ENCODE measurements around the gene SNED1.

SNED1 gene

DNA sequence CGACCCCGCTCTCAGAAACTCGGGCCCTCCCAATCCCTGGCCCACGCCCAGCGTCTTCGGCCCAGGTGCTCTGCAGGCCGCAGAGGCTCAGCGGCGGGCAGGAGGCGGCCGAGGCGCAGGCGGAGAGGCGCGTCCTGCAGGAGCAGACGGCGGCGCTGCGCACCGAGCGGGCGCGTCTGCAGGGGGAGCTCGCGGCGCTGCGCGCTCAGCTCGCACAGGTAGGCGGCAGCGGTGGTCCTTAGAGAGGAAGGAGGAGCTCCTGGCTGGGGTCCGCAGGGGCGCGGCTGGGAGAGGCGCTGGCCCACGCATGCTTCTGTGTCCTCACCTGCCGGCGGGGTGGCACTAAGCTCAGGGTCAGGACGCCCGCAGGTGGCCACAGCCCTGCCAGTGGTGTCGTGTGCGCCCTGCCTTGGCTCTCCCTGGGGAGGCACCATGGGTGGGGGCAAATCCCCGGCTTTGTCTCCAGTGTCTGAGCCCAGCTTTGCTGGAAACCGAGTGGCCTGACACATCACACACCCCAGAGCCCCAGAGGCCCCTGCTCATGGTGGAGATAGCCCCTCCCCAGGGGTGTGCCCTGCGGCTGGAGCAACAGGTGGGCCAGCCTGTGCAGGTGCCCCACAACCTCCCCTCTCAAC is 14.9 kb upstream of the SNED1 start:
- Histone ChIP-seq H3K4me3 (ENCODE audit: low read depth, low read length) (no peak overlapping the region), H3K36me3 (no peaks in the 10 kb centered on the region), H3K9me3 (peaks cover 7% of the 10 kb centered on the region), H3K27me3 (no peaks in the 10 kb centered on the region), H3K4me1 (no peaks in the 10 kb centered on the region)
- peak; percentile 65 for DNase-seq
- TF ChIP-seq, protein P1, sequence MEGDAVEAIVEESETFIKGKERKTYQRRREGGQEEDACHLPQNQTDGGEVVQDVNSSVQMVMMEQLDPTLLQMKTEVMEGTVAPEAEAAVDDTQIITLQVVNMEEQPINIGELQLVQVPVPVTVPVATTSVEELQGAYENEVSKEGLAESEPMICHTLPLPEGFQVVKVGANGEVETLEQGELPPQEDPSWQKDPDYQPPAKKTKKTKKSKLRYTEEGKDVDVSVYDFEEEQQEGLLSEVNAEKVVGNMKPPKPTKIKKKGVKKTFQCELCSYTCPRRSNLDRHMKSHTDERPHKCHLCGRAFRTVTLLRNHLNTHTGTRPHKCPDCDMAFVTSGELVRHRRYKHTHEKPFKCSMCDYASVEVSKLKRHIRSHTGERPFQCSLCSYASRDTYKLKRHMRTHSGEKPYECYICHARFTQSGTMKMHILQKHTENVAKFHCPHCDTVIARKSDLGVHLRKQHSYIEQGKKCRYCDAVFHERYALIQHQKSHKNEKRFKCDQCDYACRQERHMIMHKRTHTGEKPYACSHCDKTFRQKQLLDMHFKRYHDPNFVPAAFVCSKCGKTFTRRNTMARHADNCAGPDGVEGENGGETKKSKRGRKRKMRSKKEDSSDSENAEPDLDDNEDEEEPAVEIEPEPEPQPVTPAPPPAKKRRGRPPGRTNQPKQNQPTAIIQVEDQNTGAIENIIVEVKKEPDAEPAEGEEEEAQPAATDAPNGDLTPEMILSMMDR (IDR thresholded peaks at IDR 0.05; ENCODE audit: low read depth, low read length), result peak; percentile 50

DNA sequence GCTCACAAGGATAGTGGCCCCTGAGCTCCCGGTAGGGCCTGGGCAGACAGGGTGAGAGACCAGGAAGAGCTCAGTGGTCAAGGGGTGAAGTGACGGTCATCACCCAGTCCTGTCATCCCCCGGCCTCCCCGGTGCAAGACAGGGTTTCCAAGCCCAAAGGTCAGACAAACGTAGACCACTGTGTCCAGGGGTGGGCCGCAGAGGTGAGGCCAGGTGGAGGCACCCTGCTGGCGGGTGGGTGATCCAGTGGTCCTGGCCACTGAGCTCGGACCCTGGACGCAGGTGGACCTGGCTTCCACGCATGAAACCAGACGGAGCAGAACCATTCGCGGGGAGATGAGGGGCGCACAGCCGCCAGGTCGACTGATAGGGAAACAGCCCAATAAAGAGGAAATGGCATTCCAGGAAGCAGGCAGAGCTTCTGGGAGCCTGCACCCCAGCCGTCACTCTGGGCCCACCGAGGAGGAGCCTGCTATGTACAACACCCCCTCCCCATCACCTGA is 14.4 kb upstream of the SNED1 start:
- peaks cover 7% of the 10 kb centered on the region for H3K9me3 ChIP-seq
- H3K36me3 ChIP-seq, result no peaks in the 10 kb centered on the region
- peak; percentile 12 for DNase-seq
- no peaks in the 10 kb centered on the region for H3K4me1 ChIP-seq
- no peak overlapping the region for H3K4me3 ChIP-seq (ENCODE audit: low read depth, low read length)
- TF ChIP-seq, protein P1 (IDR thresholded peaks at IDR 0.05; ENCODE audit: low read depth, low read length), result no peak
- no peaks in the 10 kb centered on the region for H3K27me3 ChIP-seq

DNA sequence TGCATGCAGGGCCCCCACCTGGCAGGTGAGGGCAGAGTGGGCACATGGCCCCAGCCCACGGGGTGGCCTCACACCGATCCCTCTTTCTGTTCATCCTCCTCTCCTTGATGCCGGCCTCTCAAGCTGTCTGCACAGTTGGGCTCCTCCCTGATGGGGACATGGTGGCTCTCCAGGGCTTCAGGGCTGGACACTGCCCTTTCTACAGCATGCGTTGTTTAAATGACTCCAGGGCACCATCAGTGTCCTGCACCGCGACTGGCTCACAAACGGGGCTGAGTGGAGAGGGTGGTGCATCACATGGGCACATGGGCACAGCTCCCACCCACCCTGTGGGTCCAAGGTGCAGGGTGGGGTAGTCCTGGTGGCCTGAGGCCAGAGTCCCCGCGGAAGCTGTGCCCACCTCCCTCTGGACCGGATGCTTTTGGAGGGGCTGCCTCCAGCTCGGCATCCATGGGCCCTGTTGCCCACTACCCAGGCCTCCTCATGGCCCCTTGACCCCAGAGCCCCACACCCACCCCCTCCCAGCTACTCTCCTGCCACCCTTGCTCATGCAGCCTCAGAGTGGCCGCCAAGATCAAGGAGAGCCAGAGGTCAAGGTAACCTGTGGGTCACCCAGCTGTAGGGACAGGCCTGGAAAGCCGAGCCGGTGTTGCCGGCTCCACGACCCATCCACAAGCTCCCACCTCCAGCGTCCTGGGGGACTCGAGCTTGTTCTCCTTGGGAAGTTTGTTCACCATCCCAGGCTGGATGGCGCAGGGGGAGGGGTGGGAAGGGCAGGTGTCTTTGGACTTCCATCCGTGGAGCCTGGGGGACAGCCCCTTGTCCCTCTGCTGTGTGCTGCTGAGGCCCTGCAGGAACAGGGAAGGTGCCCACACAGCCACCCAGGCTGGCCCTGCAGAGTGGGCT is 12.3 kb upstream of the SNED1 start:
- peaks cover 7% of the 10 kb centered on the region for H3K9me3 ChIP-seq
- H3K4me3 ChIP-seq (ENCODE audit: low read depth, low read length), result no peak overlapping the region
- TF ChIP-seq, protein P1 (IDR thresholded peaks at IDR 0.05; ENCODE audit: low read depth, low read length), result no peak
- H3K27me3 ChIP-seq, result no peaks in the 10 kb centered on the region
- H3K36me3 ChIP-seq, result no peaks in the 10 kb centered on the region
- peak; percentile 6 for DNase-seq
- no peaks in the 10 kb centered on the region; the same call in 1 of the 2 replicates for H3K4me1 ChIP-seq

DNA sequence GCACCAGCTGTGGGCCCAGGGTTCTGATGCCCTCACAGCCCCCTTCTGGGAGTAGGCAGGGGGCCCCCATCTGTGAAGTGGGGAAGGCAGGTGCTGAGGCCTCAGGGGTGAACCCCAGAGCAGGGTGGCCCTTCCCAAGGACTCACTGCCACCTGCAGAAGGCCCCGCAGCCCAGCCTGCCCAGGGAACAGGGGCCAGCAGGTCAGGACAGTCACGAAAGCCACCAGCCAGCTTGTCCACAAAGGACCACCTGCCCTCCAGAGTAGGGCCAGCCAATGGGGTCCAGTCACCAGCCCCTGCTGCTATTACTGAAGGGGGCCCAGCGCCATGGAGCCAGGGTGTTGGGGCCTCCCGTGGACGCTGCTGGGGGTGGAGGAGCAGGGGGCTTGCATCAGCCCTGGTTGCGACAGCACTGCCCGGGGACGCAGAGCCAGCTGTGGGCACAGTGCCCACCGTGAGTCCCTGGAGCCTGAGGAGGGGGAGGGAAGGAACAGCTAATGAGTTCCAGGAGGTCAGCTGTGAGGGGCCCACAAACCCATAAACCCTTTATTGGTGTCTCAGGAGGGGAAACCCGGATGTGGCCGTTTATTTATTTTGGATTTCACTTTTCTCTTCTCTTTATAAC is 11.5 kb upstream of the SNED1 start:
- Histone ChIP-seq H3K36me3 (no peaks in the 10 kb centered on the region), H3K27me3 (no peaks in the 10 kb centered on the region), H3K4me1 (peaks cover 7% of the 10 kb centered on the region), H3K9me3 (peaks cover 7% of the 10 kb centered on the region), H3K4me3 (ENCODE audit: low read depth, low read length) (no peak overlapping the region)
- TF ChIP-seq, protein P1 (IDR thresholded peaks at IDR 0.05; ENCODE audit: low read depth, low read length), result no peak
- peak; percentile 11 for DNase-seq

DNA sequence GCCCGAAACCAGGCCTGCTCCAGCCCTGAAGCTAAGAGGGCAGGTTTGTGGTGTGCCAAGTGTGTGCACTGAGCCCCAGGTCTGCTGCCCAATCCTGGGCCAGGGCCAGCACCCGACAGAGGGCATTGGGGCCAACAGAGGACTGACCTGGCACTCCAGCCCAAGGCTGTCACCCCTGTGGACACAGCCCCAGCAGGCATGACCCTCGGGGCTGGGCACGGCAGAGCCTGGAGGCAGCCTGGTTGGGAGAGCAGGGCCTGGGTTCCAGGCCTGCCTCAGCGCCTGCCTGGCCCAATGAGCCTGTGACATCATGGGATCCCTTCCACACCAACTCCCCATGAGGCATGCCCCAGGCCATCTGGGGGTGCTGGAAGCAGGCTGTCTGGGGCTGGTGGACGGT is 10.8 kb upstream of the SNED1 start:
- Histone ChIP-seq H3K36me3 (no peaks in the 10 kb centered on the region), H3K27me3 (no peaks in the 10 kb centered on the region), H3K9me3 (peaks cover 7% of the 10 kb centered on the region), H3K4me1 (peaks cover 7% of the 10 kb centered on the region), H3K4me3 (ENCODE audit: low read depth, low read length) (no peak overlapping the region)
- DNase-seq, result peak; percentile 6
- TF ChIP-seq, protein P1 (IDR thresholded peaks at IDR 0.05; ENCODE audit: low read depth, low read length), result no peak
